HepG2 (cell line): Measurements from ENCODE around the gene CPNE4. TPM values are rescaled to one million over a fixed set of nuclear protein-coding genes. Genes with fewer than 3 reads are reported as not detected.

Experiments used
- CBX2 ChIP-seq, 2 experiments: fragments of 200-600 bp in 1 of 2; sonication (generic); formaldehyde crosslinking in 1 of 2; IDR thresholded peaks; 2 replicates each; pipeline versions ENCODE4 v1.7.0 to v1.8.1; 2018 to 2022; ENCODE audit warnings: low read depth in 2 of 2, low read length in 1 of 2, mild to moderate bottlenecking in 1 of 2, missing genetic modification reagents in 1 of 2
- CERS6 ChIP-seq: sonication (generic); formaldehyde crosslinking; IDR thresholded peaks from 2 replicates; pipeline ENCODE4 v1.5.0; 2020; ENCODE audit warnings: missing genetic modification reagents
- GABPA ChIP-seq, 2 experiments: IDR thresholded peaks; 2 replicates each; pipeline ENCODE4 v1.6.1; 2011 to 2016; ENCODE audit warnings: low read depth in 2 of 2, low read length in 1 of 2, missing biosample characterization in 1 of 2, missing genetic modification characterization in 1 of 2
- HDAC1 ChIP-seq: sonication (generic); formaldehyde crosslinking; IDR thresholded peaks from 2 replicates; pipeline ENCODE4 v1.5.1; 2020; ENCODE audit warnings: mild to moderate bottlenecking, missing genetic modification reagents
- HOMEZ ChIP-seq: IDR thresholded peaks from 2 replicates; pipeline ENCODE4 v1.6.1; 2016; ENCODE audit warnings: low read depth
- MTA1 ChIP-seq: sonication (generic); formaldehyde crosslinking; IDR thresholded peaks from 2 replicates; pipeline ENCODE4 v1.4.0; 2020; ENCODE audit warnings: missing genetic modification reagents, mild to moderate bottlenecking, borderline replicate concordance
- MYC ChIP-seq: sonication (generic); formaldehyde crosslinking; IDR thresholded peaks from 2 replicates; pipeline ENCODE4 v1.9.0; 2021; ENCODE audit warnings: missing genetic modification reagents, borderline replicate concordance
- RAD51 ChIP-seq: fragments of 450-650 bp; IDR thresholded peaks from 2 replicates; pipeline ENCODE4 v1.6.1; 2016; ENCODE audit warnings: borderline replicate concordance
- RORA ChIP-seq: sonication (generic); formaldehyde crosslinking; IDR thresholded peaks from 2 replicates; pipeline ENCODE4 v1.5.0; 2020; ENCODE audit warnings: mild to moderate bottlenecking, missing genetic modification reagents, moderate library complexity
- TFDP1 ChIP-seq: IDR thresholded peaks from 2 replicates; pipeline ENCODE4 v1.6.1; 2016; ENCODE audit warnings: missing compliant biosample characterization, missing genetic modification reagents, borderline replicate concordance
- ZFAT ChIP-seq: sonication (generic); formaldehyde crosslinking; conservative IDR thresholded peaks from 2 replicates; pipeline ENCODE4 v1.8.1; 2023; ENCODE audit warnings: missing genetic modification reagents, inconsistent platforms
- ZNF124 ChIP-seq: sonication (generic); formaldehyde crosslinking; IDR thresholded peaks from 2 replicates; pipeline ENCODE4 v1.4.0; 2020; ENCODE audit warnings: missing genetic modification reagents
- ZNF281 ChIP-seq: sonication (generic); formaldehyde crosslinking; IDR thresholded peaks from 2 replicates; pipeline ENCODE4 v1.4.0; 2020; ENCODE audit warnings: missing genetic modification reagents, borderline replicate concordance
- ZNF282 ChIP-seq: fragments of 450-650 bp; IDR thresholded peaks from 2 replicates; pipeline ENCODE4 v1.6.1; 2018; ENCODE audit not compliant: partially characterized antibody
- ZNF704 ChIP-seq: sonication (generic); formaldehyde crosslinking; IDR thresholded peaks from 2 replicates; pipeline ENCODE4 v1.8.1; 2023; ENCODE audit warnings: mild to moderate bottlenecking, inconsistent platforms, moderate library complexity, missing genetic modification reagents, borderline replicate concordance
- ZNF879 ChIP-seq: sonication (generic); formaldehyde crosslinking; IDR thresholded peaks from 2 replicates; pipeline ENCODE4 v1.8.1; 2023; ENCODE audit warnings: missing genetic modification reagents
- polyA plus RNA-seq, 8 experiments: library from polyadenylated mRNA; depleted of rRNA in 3 of 8; stranded (reverse) in 7 of 8; unstranded in 1 of 8; fragments of >200 nt; fragmentation: Illumina TruSeq in 4 of 8; extraction: Trizol in 4 of 8; gene quantifications; 2 replicates each; pipeline versions ENCODE4 v1.2.1 to v1.2.3, GENCODE V29; 2011 to 2016; ENCODE audit warnings: low read depth in 4 of 8, missing spikeins in 1 of 8, mixed read lengths in 1 of 8; ENCODE audit not compliant: insufficient read depth in 1 of 8
- total RNA-seq, 5 experiments: library from RNA; depleted of rRNA; stranded (reverse); fragments of >200 nt; fragmentation: Illumina TruSeq; extraction: Trizol; gene quantifications; 2 replicates each; pipeline ENCODE4 v1.2.3, GENCODE V29; 2016; ENCODE audit warnings: low read depth in 1 of 5

Gene CPNE4
- total and polyA plus RNA-seq, 2 of the 13 experiments (the other 11 are each of a cell fraction or from before 2014, with no cell fraction given): not detected

GRCh38 chr3:131502530-131503319 lies 532.1 kb downstream of the CPNE4 start, which contains the start of gene MRPL3 (continued):
- TF ChIP-seq ZNF704 (CRISPR knock-in tag) (peak; percentile 95; the same call in 1 of the 2 replicates), GABPA (IDR thresholded peaks at IDR 0.05; ENCODE audit: low read depth, low read length) (peak; percentile 98), GABPA (CRISPR knock-in tag; IDR thresholded peaks at IDR 0.05; ENCODE audit: low read depth) (peak; percentile 100), CBX2 (IDR thresholded peaks at IDR 0.05; ENCODE audit: low read depth, low read length) (peak; percentile 69; the same call in 1 of the 2 replicates), CBX2 (CRISPR knock-in tag; IDR thresholded peaks at IDR 0.05; ENCODE audit: low read depth) (no peak), TFDP1 (CRISPR knock-in tag) (peak; percentile 97), HDAC1 (CRISPR knock-in tag) (peak; percentile 93), ZNF124 (CRISPR knock-in tag) (peak; percentile 93; the same call in 1 of the 2 replicates), HOMEZ (CRISPR knock-in tag) (peak; percentile 68), MTA1 (peak; percentile 89), ZNF879 (CRISPR knock-in tag) (peak; percentile 97; the same call in 1 of the 2 replicates), ZNF281 (CRISPR knock-in tag) (no peak), ZNF282 (no peak), RORA (CRISPR knock-in tag) (no peak), ZFAT (peak; percentile 86; the same call in 1 of the 2 replicates), CERS6 (CRISPR knock-in tag) (0 out of 2 replicates have a peak, but pooled peaks have one; percentile 54), MYC (CRISPR knock-in tag) (peak; percentile 100), RAD51 (no peak)
